Skeletal muscle satellite cell (primary cell): ENCODE data around the gene SLC41A3.
A peak's percentile ranks its signal among the peaks of the same experiment; 100 is the strongest.
"Not testable (repeated sequence)": the region's sequence is repeated elsewhere in the genome, so short reads cannot be mapped to it uniquely, and the experiment has no call there.

ENCODE experiments used
- H3K27me3 ChIP-seq: 2 replicates; pipeline ENCODE4 v1.7.0; 2013; ENCODE audit warnings: low read length; ENCODE audit not compliant: control insufficient read depth, insufficient read depth
- H3K36me3 ChIP-seq: 2 replicates; pipeline ENCODE4 v1.7.0; 2013; ENCODE audit warnings: mild to moderate bottlenecking, control low read depth, low read length; ENCODE audit not compliant: insufficient read depth
- H3K4me1 ChIP-seq: 2 replicates; pipeline ENCODE4 v1.7.0; 2013; ENCODE audit warnings: low read length; ENCODE audit not compliant: control insufficient read depth, insufficient read depth
- H3K4me2 ChIP-seq: 2 replicates; pipeline ENCODE4 v1.7.0; 2013; ENCODE audit warnings: mild to moderate bottlenecking, low read length
- H3K4me3 ChIP-seq: 2 replicates; pipeline ENCODE4 v1.7.0; 2013; ENCODE audit warnings: low read length
- H3K9ac ChIP-seq: 2 replicates; pipeline ENCODE4 v1.7.0; 2013; ENCODE audit warnings: mild to moderate bottlenecking, low read depth, low read length, moderate library complexity
- H3K9me3 ChIP-seq: replicated peaks from 2 replicates; pipeline ENCODE4 v1.7.0; 2013; ENCODE audit warnings: mild to moderate bottlenecking, control low read depth, low read length

The SLC41A3 gene

GRCh38 chr3:125967156-125967555, 116.8 kb downstream of the SLC41A3 start:
- Histone ChIP-seq H3K4me1 (peaks cover 4% of the 10 kb centered on the region), H3K4me2 (no peak overlapping the region), H3K4me3 (no peak overlapping the region), H3K27me3 (peaks cover 61% of the 10 kb centered on the region), H3K36me3 (no peaks in the 10 kb centered on the region), H3K9me3 (no peaks in the 10 kb centered on the region), H3K9ac (no peak overlapping the region)

DNA sequence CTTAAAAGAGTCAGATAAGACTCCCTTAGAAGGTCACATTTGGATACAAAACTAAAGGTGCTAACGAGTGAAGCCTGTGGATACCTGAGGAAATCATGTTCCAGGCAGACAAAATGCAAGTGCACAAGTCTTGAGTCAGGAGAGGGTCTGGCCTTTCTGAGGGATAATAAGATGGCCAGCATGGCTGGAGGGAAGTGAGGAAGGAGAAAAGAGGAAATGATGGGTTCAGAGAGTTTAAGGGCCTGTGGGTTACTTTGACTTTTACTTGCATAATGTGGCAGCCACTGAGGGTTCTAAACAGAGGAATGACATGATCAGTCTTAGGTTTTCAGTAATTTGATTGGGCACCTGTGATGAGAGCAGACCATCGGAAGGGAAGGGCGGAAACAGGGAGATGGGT, 118.4 kb downstream of the SLC41A3 start:
- H3K36me3 ChIP-seq = no peaks in the 10 kb centered on the region
- H3K9me3 ChIP-seq = no peaks in the 10 kb centered on the region
- no peak overlapping the region for H3K4me2 ChIP-seq
- H3K9ac ChIP-seq = no peak overlapping the region
- no peaks in the 10 kb centered on the region for H3K4me1 ChIP-seq
- peaks cover 52% of the 10 kb centered on the region for H3K27me3 ChIP-seq
- H3K4me3 ChIP-seq = no peak overlapping the region

DNA sequence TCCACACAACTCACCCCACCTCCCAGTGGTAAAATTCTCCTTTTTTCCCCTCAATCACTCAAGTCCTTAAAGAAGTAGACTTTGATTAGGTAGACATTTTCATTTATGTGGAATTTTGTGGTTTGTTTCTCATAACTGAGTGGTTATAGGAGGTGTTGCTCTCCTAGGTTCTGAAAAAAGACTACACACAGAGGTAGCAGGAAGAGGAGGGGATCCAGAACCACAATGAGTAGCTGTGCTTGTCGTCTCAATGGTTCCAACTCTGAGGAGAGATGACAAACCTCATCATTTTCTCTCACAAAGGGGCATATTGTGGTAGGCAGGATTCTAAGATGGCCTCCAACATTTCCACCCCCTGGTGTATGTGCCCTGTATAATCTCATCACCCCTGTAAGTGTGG, 120.1 kb downstream of the SLC41A3 start:
- H3K4me3 ChIP-seq = not testable (repeated sequence)

DNA sequence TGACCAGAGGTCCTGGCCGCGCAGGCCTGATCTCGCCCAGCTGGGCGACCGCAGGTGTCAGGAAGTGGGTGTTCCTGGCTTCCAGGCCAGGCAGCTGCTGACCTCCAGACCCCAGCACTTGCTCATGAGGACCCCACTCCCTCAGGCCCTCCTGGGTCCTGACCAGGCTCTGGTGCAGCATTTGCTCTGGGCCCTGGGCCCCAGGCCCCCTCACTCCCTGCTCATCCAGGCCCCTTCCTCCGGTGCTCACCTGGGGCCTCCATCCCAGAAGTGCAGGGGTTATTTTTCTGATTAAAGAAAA, 122.7 kb downstream of the SLC41A3 start:
- H3K4me3 ChIP-seq = no peak overlapping the region
- no peaks in the 10 kb centered on the region for H3K36me3 ChIP-seq
- H3K4me2 ChIP-seq = no peak overlapping the region
- H3K27me3 ChIP-seq = peaks cover 48% of the 10 kb centered on the region
- no peaks in the 10 kb centered on the region for H3K4me1 ChIP-seq
- no peaks in the 10 kb centered on the region for H3K9me3 ChIP-seq
- H3K9ac ChIP-seq = no peak overlapping the region

More for the DNA sequence above, 120.1 kb downstream of the SLC41A3 start:
- H3K4me2 ChIP-seq, H3K36me3 ChIP-seq, H3K4me1 ChIP-seq, H3K9ac ChIP-seq, H3K9me3 ChIP-seq: not testable (repeated sequence)
- H3K27me3 ChIP-seq = peaks cover 56% of the 10 kb centered on the region

- H3K36me3 ChIP-seq = no peaks in the 10 kb centered on the region
- no peak overlapping the region for H3K4me3 ChIP-seq
- peaks cover 47% of the 10 kb centered on the region for H3K27me3 ChIP-seq
- no peaks in the 10 kb centered on the region for H3K9me3 ChIP-seq
- no peak overlapping the region for H3K4me2 ChIP-seq
- no peaks in the 10 kb centered on the region for H3K4me1 ChIP-seq
- no peak overlapping the region for H3K9ac ChIP-seq
Observed at GRCh38 chr3:125960456-125961288, 123.3 kb downstream of the SLC41A3 start.

GRCh38 chr3:125960066-125960424, 123.9 kb downstream of the SLC41A3 start:
- no peak overlapping the region for H3K4me2 ChIP-seq
- no peak overlapping the region for H3K4me3 ChIP-seq
- H3K9ac ChIP-seq = no peak overlapping the region
- H3K4me1 ChIP-seq = no peaks in the 10 kb centered on the region
- H3K36me3 ChIP-seq = no peaks in the 10 kb centered on the region
- no peaks in the 10 kb centered on the region for H3K9me3 ChIP-seq
- H3K27me3 ChIP-seq = peaks cover 50% of the 10 kb centered on the region

DNA sequence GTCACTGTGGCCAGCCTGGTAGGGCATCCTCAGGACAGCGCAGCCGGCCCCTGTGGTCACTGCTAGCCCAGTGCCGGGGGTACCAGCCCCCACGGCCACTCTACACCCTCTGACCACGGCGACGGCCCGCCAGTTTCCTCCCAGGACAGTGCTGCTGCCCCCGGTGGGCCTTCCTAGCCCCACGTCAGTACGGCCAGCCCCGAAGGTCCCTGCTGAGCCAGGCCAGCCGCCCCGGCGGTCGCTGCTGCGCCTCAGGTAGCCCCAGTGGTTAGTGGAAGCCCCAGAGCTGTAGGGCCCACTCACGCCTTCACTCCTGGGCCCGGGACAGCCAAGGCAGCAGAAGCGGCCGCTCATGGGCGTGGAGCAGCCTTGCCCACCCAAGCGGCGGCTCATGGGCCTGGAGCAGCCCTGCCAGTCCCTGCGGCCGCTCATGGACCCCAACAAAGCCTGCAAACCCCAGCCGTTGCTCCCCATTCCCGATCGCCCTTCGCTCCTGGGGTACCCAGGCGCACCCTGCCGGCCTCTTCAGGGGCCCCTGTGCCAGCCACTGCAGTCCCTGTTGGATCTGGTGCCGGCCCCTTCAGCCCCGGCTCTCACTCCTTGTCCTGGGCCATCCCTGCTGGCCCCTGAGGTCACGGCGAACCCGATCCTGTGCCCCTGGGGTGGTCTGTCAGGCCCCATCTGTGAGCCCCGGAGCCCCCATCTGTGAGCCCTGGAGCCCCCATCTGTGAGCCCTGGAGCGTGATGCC, 124.4 kb downstream of the SLC41A3 start:
- H3K9ac ChIP-seq = no peak overlapping the region
- no peaks in the 10 kb centered on the region for H3K4me1 ChIP-seq
- H3K27me3 ChIP-seq = peaks cover 52% of the 10 kb centered on the region

GRCh38 chr3:125958511-125959316, 125.2 kb downstream of the SLC41A3 start:
- no peaks in the 10 kb centered on the region for H3K36me3 ChIP-seq
- no peaks in the 10 kb centered on the region for H3K9me3 ChIP-seq
- H3K27me3 ChIP-seq = peaks cover 49% of the 10 kb centered on the region
- H3K9ac ChIP-seq = no peak overlapping the region
- H3K4me3 ChIP-seq = no peak overlapping the region
- no peak overlapping the region for H3K4me2 ChIP-seq
- no peaks in the 10 kb centered on the region for H3K4me1 ChIP-seq

More for the DNA sequence above, 124.4 kb downstream of the SLC41A3 start:
- Histone ChIP-seq H3K4me2 (no peak overlapping the region), H3K36me3 (no peaks in the 10 kb centered on the region), H3K9me3 (no peaks in the 10 kb centered on the region), H3K4me3 (no peak overlapping the region)

GRCh38 chr3:125957674-125958510, 126.0 kb downstream of the SLC41A3 start:
- Histone ChIP-seq H3K4me1 (no peaks in the 10 kb centered on the region), H3K9me3 (no peaks in the 10 kb centered on the region), H3K27me3 (peaks cover 48% of the 10 kb centered on the region), H3K4me2 (peak overlapping the region; percentile 29), H3K9ac (no peak overlapping the region), H3K36me3 (no peaks in the 10 kb centered on the region), H3K4me3 (no peak overlapping the region)

- not testable (repeated sequence) for H3K4me3 ChIP-seq, H3K4me1 ChIP-seq, H3K36me3 ChIP-seq, H3K9me3 ChIP-seq, H3K4me2 ChIP-seq, H3K9ac ChIP-seq
- peaks cover 51% of the 10 kb centered on the region for H3K27me3 ChIP-seq
Observed at GRCh38 chr3:125957020-125957419, 126.9 kb downstream of the SLC41A3 start.
